HepG2 (cell line): ENCODE results near the gene ASB16. TPM values are rescaled to one million over a fixed set of nuclear protein-coding genes. Genes with fewer than 3 reads are reported as not detected.

Experiments
- MEIS2 ChIP-seq: sonication (generic); formaldehyde crosslinking; IDR thresholded peaks from 2 replicates; pipeline ENCODE4 v1.9.0; 2021; ENCODE audit warnings: mild to moderate bottlenecking, missing genetic modification reagents
- NCOA5 ChIP-seq: sonication (generic); formaldehyde crosslinking; IDR thresholded peaks from 2 replicates; pipeline ENCODE4 v1.4.0; 2020; ENCODE audit warnings: missing genetic modification reagents
- RBFOX2 ChIP-seq: fragments of 200-400 bp; formaldehyde crosslinking; IDR thresholded peaks from 2 replicates; pipeline ENCODE4 v1.6.1; 2017; ENCODE audit warnings: low read depth, mild to moderate bottlenecking, low read length
- SCMH1 ChIP-seq: sonication (generic); formaldehyde crosslinking; IDR thresholded peaks from 2 replicates; pipeline ENCODE4 v1.9.0; 2021; ENCODE audit warnings: missing genetic modification reagents, mild to moderate bottlenecking, borderline replicate concordance
- ZNF251 ChIP-seq: sonication (generic); formaldehyde crosslinking; IDR thresholded peaks from 2 replicates; pipeline ENCODE4 v1.9.0; 2021; ENCODE audit warnings: mild to moderate bottlenecking, missing genetic modification reagents
- ZNF264 ChIP-seq: sonication (generic); formaldehyde crosslinking; IDR thresholded peaks from 2 replicates; pipeline ENCODE4 v1.4.0; 2020; ENCODE audit warnings: missing genetic modification reagents
- ZNF292 ChIP-seq: sonication (generic); formaldehyde crosslinking; IDR thresholded peaks from 2 replicates; pipeline ENCODE4 v1.8.1; 2022; ENCODE audit warnings: mild to moderate bottlenecking, low read depth, missing genetic modification reagents, borderline replicate concordance
- ZNF564 ChIP-seq: sonication (generic); formaldehyde crosslinking; IDR thresholded peaks from 2 replicates; pipeline ENCODE4 v1.8.1; 2023; ENCODE audit warnings: mild to moderate bottlenecking, missing genetic modification reagents
- ZNF660 ChIP-seq: sonication (generic); formaldehyde crosslinking; IDR thresholded peaks from 2 replicates; pipeline ENCODE4 v1.5.1; 2020; ENCODE audit warnings: mild to moderate bottlenecking, low read depth, missing genetic modification reagents, borderline replicate concordance
- polyA plus RNA-seq, 8 experiments: library from polyadenylated mRNA; depleted of rRNA in 3 of 8; stranded (reverse) in 7 of 8; unstranded in 1 of 8; fragments of >200 nt; fragmentation: Illumina TruSeq in 4 of 8; extraction: Trizol in 4 of 8; gene quantifications; 2 replicates each; pipeline versions ENCODE4 v1.2.1 to v1.2.3, GENCODE V29; 2011 to 2016; ENCODE audit warnings: low read depth in 4 of 8, missing spikeins in 1 of 8, mixed read lengths in 1 of 8; ENCODE audit not compliant: insufficient read depth in 1 of 8
- total RNA-seq, 5 experiments: library from RNA; depleted of rRNA; stranded (reverse); fragments of >200 nt; fragmentation: Illumina TruSeq; extraction: Trizol; gene quantifications; 2 replicates each; pipeline ENCODE4 v1.2.3, GENCODE V29; 2016; ENCODE audit warnings: low read depth in 1 of 5
- TF ChIP-seq, protein P1 (sequence below): sonication (generic); formaldehyde crosslinking; IDR thresholded peaks from 2 replicates; pipeline ENCODE4 v1.5.0; 2020; ENCODE audit warnings: mild to moderate bottlenecking, missing genetic modification reagents
- TF ChIP-seq, protein P2 (sequence below): IDR thresholded peaks from 2 replicates; pipeline ENCODE4 v1.6.1; 2016; ENCODE audit warnings: low read depth, missing genetic modification reagents, missing compliant biosample characterization
- TF ChIP-seq, protein P3 (sequence below): IDR thresholded peaks from 2 replicates; pipeline ENCODE4 v1.6.1; 2016
- TF ChIP-seq, protein P4 (sequence below): sonication (generic); formaldehyde crosslinking; IDR thresholded peaks from 2 replicates; pipeline ENCODE4 v1.9.0; 2022; ENCODE audit warnings: low read depth, missing genetic modification reagents
- TF ChIP-seq, protein P5 (sequence below): sonication (generic); formaldehyde crosslinking; IDR thresholded peaks from 2 replicates; pipeline ENCODE4 v1.5.1; 2020; ENCODE audit warnings: mild to moderate bottlenecking, moderate library complexity, missing genetic modification reagents
- TF ChIP-seq, protein P6 (sequence below): sonication (generic); formaldehyde crosslinking; IDR thresholded peaks from 2 replicates; pipeline ENCODE4 v1.5.1; 2020; ENCODE audit warnings: mild to moderate bottlenecking, missing genetic modification reagents, borderline replicate concordance

The ASB16 gene
- total and polyA plus RNA-seq, 2 of the 13 experiments (the other 11 are each of a cell fraction or from before 2014, with no cell fraction given), result 0.07 TPM; not detected in 1

DNA sequence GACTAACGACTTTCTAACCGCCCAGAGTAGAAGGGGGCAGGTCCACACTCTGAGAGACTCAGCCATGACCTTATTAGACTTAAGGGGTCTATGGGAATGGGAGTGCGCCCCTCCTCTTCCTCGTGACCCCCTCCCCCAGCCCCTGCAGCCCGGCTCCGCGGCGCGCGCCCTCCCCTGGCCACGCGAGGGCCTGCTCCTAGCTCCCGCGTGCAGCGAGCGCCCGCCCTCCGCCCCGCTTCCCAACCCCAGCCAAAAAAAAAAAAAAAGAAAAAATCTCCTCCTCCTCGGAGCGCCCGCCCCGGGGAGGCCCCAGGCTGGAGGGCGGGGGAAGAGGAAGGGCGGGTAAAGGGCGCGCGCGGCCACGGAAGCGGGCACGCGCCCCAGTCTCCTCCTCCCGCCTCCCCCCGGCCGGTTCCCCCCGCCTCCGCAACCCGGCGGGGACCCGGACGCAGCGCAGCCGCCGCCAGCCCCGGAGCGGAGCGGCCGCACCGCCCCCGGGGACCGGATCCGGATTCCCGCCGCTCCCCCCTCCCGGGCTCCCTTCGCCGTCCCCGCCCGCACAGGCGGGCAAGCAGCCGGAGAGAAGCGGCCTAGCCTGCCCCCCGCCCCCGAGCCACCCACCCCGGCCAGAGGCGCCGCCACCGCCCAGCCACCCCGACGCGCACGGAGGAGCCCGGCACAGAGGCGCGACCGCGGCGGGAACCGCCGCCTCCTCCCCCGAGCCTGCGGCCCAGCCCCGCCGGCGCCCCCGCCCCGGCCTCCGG, 48.0 kb downstream of the ASB16 start (continued):
- TF ChIP-seq, protein P1, sequence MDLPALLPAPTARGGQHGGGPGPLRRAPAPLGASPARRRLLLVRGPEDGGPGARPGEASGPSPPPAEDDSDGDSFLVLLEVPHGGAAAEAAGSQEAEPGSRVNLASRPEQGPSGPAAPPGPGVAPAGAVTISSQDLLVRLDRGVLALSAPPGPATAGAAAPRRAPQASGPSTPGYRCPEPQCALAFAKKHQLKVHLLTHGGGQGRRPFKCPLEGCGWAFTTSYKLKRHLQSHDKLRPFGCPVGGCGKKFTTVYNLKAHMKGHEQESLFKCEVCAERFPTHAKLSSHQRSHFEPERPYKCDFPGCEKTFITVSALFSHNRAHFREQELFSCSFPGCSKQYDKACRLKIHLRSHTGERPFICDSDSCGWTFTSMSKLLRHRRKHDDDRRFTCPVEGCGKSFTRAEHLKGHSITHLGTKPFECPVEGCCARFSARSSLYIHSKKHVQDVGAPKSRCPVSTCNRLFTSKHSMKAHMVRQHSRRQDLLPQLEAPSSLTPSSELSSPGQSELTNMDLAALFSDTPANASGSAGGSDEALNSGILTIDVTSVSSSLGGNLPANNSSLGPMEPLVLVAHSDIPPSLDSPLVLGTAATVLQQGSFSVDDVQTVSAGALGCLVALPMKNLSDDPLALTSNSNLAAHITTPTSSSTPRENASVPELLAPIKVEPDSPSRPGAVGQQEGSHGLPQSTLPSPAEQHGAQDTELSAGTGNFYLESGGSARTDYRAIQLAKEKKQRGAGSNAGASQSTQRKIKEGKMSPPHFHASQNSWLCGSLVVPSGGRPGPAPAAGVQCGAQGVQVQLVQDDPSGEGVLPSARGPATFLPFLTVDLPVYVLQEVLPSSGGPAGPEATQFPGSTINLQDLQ, result no peak
- no peak for TF ChIP-seq RBFOX2
- no peak for TF ChIP-seq ZNF564 (CRISPR knock-in tag)
- no peak for TF ChIP-seq SCMH1 (CRISPR knock-in tag)
- no peak for TF ChIP-seq ZNF660 (CRISPR knock-in tag)
- no peak for TF ChIP-seq ZNF251 (CRISPR knock-in tag)
- no peak for TF ChIP-seq ZNF292 (CRISPR knock-in tag)
- no peak for TF ChIP-seq NCOA5 (CRISPR knock-in tag)
- TF ChIP-seq MEIS2 (CRISPR knock-in tag), result no peak
- TF ChIP-seq, protein P2, sequence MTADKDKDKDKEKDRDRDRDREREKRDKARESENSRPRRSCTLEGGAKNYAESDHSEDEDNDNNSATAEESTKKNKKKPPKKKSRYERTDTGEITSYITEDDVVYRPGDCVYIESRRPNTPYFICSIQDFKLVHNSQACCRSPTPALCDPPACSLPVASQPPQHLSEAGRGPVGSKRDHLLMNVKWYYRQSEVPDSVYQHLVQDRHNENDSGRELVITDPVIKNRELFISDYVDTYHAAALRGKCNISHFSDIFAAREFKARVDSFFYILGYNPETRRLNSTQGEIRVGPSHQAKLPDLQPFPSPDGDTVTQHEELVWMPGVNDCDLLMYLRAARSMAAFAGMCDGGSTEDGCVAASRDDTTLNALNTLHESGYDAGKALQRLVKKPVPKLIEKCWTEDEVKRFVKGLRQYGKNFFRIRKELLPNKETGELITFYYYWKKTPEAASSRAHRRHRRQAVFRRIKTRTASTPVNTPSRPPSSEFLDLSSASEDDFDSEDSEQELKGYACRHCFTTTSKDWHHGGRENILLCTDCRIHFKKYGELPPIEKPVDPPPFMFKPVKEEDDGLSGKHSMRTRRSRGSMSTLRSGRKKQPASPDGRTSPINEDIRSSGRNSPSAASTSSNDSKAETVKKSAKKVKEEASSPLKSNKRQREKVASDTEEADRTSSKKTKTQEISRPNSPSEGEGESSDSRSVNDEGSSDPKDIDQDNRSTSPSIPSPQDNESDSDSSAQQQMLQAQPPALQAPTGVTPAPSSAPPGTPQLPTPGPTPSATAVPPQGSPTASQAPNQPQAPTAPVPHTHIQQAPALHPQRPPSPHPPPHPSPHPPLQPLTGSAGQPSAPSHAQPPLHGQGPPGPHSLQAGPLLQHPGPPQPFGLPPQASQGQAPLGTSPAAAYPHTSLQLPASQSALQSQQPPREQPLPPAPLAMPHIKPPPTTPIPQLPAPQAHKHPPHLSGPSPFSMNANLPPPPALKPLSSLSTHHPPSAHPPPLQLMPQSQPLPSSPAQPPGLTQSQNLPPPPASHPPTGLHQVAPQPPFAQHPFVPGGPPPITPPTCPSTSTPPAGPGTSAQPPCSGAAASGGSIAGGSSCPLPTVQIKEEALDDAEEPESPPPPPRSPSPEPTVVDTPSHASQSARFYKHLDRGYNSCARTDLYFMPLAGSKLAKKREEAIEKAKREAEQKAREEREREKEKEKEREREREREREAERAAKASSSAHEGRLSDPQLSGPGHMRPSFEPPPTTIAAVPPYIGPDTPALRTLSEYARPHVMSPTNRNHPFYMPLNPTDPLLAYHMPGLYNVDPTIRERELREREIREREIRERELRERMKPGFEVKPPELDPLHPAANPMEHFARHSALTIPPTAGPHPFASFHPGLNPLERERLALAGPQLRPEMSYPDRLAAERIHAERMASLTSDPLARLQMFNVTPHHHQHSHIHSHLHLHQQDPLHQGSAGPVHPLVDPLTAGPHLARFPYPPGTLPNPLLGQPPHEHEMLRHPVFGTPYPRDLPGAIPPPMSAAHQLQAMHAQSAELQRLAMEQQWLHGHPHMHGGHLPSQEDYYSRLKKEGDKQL, result no peak
- TF ChIP-seq, protein P3, sequence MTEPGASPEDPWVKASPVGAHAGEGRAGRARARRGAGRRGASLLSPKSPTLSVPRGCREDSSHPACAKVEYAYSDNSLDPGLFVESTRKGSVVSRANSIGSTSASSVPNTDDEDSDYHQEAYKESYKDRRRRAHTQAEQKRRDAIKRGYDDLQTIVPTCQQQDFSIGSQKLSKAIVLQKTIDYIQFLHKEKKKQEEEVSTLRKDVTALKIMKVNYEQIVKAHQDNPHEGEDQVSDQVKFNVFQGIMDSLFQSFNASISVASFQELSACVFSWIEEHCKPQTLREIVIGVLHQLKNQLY (CRISPR knock-in tag), result no peak
- TF ChIP-seq, protein P4, sequence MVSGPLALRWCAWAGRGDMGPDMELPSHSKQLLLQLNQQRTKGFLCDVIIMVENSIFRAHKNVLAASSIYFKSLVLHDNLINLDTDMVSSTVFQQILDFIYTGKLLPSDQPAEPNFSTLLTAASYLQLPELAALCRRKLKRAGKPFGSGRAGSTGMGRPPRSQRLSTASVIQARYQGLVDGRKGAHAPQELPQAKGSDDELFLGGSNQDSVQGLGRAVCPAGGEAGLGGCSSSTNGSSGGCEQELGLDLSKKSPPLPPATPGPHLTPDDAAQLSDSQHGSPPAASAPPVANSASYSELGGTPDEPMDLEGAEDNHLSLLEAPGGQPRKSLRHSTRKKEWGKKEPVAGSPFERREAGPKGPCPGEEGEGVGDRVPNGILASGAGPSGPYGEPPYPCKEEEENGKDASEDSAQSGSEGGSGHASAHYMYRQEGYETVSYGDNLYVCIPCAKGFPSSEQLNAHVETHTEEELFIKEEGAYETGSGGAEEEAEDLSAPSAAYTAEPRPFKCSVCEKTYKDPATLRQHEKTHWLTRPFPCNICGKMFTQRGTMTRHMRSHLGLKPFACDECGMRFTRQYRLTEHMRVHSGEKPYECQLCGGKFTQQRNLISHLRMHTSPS (CRISPR knock-in tag), result no peak
- TF ChIP-seq, protein P5, sequence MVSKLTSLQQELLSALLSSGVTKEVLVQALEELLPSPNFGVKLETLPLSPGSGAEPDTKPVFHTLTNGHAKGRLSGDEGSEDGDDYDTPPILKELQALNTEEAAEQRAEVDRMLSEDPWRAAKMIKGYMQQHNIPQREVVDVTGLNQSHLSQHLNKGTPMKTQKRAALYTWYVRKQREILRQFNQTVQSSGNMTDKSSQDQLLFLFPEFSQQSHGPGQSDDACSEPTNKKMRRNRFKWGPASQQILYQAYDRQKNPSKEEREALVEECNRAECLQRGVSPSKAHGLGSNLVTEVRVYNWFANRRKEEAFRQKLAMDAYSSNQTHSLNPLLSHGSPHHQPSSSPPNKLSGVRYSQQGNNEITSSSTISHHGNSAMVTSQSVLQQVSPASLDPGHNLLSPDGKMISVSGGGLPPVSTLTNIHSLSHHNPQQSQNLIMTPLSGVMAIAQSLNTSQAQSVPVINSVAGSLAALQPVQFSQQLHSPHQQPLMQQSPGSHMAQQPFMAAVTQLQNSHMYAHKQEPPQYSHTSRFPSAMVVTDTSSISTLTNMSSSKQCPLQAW (CRISPR knock-in tag), result no peak
- TF ChIP-seq, protein P6, sequence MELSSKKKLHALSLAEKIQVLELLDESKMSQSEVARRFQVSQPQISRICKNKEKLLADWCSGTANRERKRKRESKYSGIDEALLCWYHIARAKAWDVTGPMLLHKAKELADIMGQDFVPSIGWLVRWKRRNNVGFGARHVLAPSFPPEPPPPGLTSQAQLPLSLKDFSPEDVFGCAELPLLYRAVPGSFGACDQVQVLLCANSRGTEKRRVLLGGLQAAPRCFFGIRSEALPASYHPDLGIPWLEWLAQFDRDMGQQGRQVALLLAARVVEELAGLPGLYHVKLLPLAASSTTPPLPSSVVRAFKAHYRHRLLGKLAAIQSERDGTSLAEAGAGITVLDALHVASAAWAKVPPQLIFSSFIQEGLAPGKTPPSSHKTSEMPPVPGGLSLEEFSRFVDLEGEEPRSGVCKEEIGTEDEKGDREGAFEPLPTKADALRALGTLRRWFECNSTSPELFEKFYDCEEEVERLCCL (CRISPR knock-in tag), result no peak
- no peak for TF ChIP-seq ZNF264
